GM18858 (cell line): ENCODE data around the gene HTR3C.

ENCODE experiments used
- ATAC-seq: cut with Tn5 transposase; IDR thresholded peaks from one replicate; pipeline ENCODE4 v1.9.1; 2021; ENCODE audit not compliant: unreplicated experiment

HTR3C gene

DNA sequence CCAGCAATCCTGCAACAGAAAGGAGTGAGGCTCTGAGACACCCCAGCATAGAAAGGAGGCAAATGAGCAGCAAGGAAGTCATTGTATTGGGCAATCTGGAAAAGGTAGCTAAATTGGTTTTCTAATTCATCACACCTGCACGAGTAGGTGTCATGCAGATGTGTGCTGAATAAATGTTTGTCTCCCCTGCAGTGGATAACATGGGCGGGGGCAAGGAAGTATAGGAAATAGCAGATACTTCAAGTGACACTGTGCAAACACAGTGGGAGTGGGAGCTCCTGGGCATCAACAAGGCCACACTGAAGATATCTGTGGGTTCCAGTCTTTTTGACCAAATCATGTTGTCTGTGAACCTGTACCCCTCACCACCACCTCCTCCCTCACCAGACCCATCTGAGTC is 29.6 kb downstream of the HTR3C start:
- no peak for ATAC-seq

DNA sequence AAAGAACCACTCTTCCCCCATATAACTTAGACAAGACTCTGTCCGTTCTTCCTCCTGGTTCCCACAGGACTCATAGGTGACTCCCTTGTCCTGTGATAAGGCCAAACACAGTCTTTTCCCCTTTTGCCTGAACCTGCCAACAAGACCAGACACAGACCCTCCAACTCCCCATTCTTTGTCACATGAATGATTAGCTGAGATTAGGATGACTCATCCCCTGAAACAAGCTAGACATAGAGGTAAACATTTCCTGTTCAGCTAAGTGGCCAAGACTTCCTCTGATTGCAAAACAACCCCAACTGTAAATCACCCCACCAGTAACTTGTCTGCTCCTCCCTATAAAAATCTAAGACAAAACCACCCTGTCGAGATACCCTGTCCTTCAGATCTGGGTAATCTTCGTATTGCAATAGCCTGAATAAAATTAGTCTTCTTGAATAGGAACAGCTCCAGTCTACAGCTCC is 32.6 kb downstream of the HTR3C start:
- ATAC-seq, result no peak

GRCh38 chr3:184092199-184092598 is 39.4 kb downstream of the HTR3C start:
- ATAC-seq, result no peak

- ATAC-seq, result no peak
These were observed 44.0 kb downstream of the HTR3C start, which contains the start of gene HTR3E for GRCh38 chr3:184096811-184097383. Gene HTR3E (plus strand): TSS chr3:184097064. CDS start chr3:184097530, 466 bp downstream.

DNA sequence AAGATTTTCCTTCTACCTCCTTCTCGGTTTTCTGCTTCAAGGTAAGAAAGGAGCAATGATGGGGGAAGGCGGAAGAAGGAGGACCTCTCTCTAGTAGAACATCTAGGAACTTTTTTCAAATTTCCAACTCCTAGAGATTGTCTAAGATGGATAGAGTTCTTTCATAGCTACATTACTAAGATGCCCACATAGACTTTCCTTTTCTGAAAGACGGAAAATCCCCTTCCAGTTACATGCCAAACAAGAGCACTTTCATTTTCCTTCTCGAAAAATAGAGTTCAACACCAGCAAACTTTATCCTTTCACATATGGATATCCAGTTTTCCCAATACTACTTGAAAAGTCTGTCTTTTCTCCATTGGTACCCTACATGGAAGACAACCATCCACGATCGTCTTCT is 44.7 kb downstream of the HTR3C start:
- no peak for ATAC-seq

GRCh38 chr3:184099806-184100686 is 47.2 kb downstream of the HTR3C start:
- no peak for ATAC-seq
